NCI-H2029 treated with DMSO at 0.1 percent for 48 hours (cell line): Measurements from ENCODE around the gene ZNF485.
A peak's percentile ranks its signal among the peaks of the same experiment; 100 is the strongest.
"Not testable (repeated sequence)": the region's sequence is repeated elsewhere in the genome, so short reads cannot be mapped to it uniquely, and the experiment has no call there.

ENCODE experiments used
- DNase-seq: peaks from one replicate; lab custom pipeline; 2025; lab: John Stamatoyannopoulos, UW

The ZNF485 gene

GRCh38 chr10:43606323-43607198 is at the start of gene ZNF485:
TSS of gene ZNF485 (plus strand) at chr10:43606438. CDS start at chr10:43607051, 613 bp downstream.
- DNase-seq: no peak

- no peak for DNase-seq
Observed at GRCh38 chr10:43557214-43557613, 49.0 kb upstream of the ZNF485 start.

GRCh38 chr10:43569681-43570080 is 36.6 kb upstream of the ZNF485 start:
- no peak for DNase-seq

- DNase-seq: no peak
Observed at GRCh38 chr10:43570971-43571370, 35.3 kb upstream of the ZNF485 start.

- no peak for DNase-seq
Observed at GRCh38 chr10:43573250-43574000, 32.8 kb upstream of the ZNF485 start.

- DNase-seq: peak; percentile 2
Observed at GRCh38 chr10:43574001-43574892, 32.0 kb upstream of the ZNF485 start, which contains the start of gene ZNF239. TSS of gene ZNF239 (minus strand) at chr10:43574616. CDS start at chr10:43558079, 16,537 bp downstream.

GRCh38 chr10:43574906-43575305 is 31.3 kb upstream of the ZNF485 start:
- no peak for DNase-seq

GRCh38 chr10:43576062-43576461 is 30.2 kb upstream of the ZNF485 start:
- DNase-seq: no peak

GRCh38 chr10:43576580-43576979 is 29.7 kb upstream of the ZNF485 start:
- DNase-seq: no peak

- no peak for DNase-seq
Observed at GRCh38 chr10:43584051-43584450, 22.2 kb upstream of the ZNF485 start.

GRCh38 chr10:43585046-43585445 is 21.2 kb upstream of the ZNF485 start:
- no peak for DNase-seq

GRCh38 chr10:43585981-43586729 is 20.1 kb upstream of the ZNF485 start:
- DNase-seq: no peak

- DNase-seq: not testable (repeated sequence)
Observed at GRCh38 chr10:43586730-43587115, 19.5 kb upstream of the ZNF485 start.

- no peak for DNase-seq
Observed at GRCh38 chr10:43591303-43591904, 14.8 kb upstream of the ZNF485 start.

GRCh38 chr10:43594944-43595589 is 11.2 kb upstream of the ZNF485 start:
- DNase-seq: no peak

GRCh38 chr10:43595739-43596298 is 10.4 kb upstream of the ZNF485 start:
- DNase-seq: no peak

- DNase-seq: no peak
Observed at GRCh38 chr10:43596546-43596945, 9.7 kb upstream of the ZNF485 start.

GRCh38 chr10:43598446-43598845 is 7.8 kb upstream of the ZNF485 start:
- no peak for DNase-seq

GRCh38 chr10:43599333-43599732 is 6.9 kb upstream of the ZNF485 start:
- DNase-seq: no peak

- not testable (repeated sequence) for DNase-seq
Observed at GRCh38 chr10:43601576-43601975, 4.7 kb upstream of the ZNF485 start.
